ENCODE results near the gene LYSMD2.

LYSMD2 gene

DNA sequence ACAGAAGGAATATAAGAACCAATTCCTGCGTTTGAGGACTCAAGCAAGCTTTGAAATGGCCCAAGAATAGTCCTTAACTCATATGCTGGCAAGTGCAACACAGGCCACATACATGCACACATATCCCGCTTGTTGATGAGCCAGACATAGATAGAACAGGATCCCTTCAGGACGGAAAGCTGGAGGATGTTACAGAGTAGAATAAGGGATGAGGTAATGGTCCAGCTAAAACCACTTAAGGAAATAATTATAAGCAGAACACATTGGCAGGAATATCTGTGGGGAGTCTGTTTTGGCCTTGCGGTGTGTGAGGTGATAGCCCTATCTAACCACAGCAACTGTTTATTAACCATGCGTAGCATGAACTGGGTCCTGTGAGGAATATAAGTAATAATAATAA lies 31.2 kb downstream of the LYSMD2 start:
- Histone ChIP-seq H3K4me3 (ENCODE audit: low read depth in 1 of 2, low read length in 2 of 2) (no peak overlapping the region), H3K27me3 (ENCODE audit: insufficient read depth, low read length, poor library complexity) (no peaks in the 10 kb centered on the region), H2AFZ (ENCODE audit: low read depth, low read length) (no peak overlapping the region), H3K9ac (ENCODE audit: low read depth, low read length) (no peak overlapping the region), H3K36me3 (ENCODE audit: insufficient read depth, low read length) (no peaks in the 10 kb centered on the region), H3K79me2 (ENCODE audit: insufficient read depth, low read length) (no peaks in the 10 kb centered on the region), H3K27ac (ENCODE audit: low read length) (no peak overlapping the region), H3K4me1 (ENCODE audit: insufficient read depth, low read length) (no peaks in the 10 kb centered on the region), H3K9me3 (ENCODE audit: insufficient read depth, low read length, severe bottlenecking) (no peaks in the 10 kb centered on the region), H4K20me1 (ENCODE audit: insufficient read depth, low read length) (no peaks in the 10 kb centered on the region), H3K4me2 (ENCODE audit: insufficient read depth, low read length) (no peak overlapping the region)
- TF ChIP-seq, protein P1, sequence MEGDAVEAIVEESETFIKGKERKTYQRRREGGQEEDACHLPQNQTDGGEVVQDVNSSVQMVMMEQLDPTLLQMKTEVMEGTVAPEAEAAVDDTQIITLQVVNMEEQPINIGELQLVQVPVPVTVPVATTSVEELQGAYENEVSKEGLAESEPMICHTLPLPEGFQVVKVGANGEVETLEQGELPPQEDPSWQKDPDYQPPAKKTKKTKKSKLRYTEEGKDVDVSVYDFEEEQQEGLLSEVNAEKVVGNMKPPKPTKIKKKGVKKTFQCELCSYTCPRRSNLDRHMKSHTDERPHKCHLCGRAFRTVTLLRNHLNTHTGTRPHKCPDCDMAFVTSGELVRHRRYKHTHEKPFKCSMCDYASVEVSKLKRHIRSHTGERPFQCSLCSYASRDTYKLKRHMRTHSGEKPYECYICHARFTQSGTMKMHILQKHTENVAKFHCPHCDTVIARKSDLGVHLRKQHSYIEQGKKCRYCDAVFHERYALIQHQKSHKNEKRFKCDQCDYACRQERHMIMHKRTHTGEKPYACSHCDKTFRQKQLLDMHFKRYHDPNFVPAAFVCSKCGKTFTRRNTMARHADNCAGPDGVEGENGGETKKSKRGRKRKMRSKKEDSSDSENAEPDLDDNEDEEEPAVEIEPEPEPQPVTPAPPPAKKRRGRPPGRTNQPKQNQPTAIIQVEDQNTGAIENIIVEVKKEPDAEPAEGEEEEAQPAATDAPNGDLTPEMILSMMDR (IDR thresholded peaks at IDR 0.05; ENCODE audit: borderline replicate concordance, extremely low read depth, low read length, poor library complexity, severe bottlenecking), result no peak
- TF ChIP-seq EZH2 (IDR thresholded peaks at IDR 0.05; ENCODE audit: borderline replicate concordance, low read depth, low read length, severe bottlenecking), result no peak
- ATAC-seq (ENCODE audit: insufficient read depth, low read depth) (no peak), DNase-seq (no peak)

DNA sequence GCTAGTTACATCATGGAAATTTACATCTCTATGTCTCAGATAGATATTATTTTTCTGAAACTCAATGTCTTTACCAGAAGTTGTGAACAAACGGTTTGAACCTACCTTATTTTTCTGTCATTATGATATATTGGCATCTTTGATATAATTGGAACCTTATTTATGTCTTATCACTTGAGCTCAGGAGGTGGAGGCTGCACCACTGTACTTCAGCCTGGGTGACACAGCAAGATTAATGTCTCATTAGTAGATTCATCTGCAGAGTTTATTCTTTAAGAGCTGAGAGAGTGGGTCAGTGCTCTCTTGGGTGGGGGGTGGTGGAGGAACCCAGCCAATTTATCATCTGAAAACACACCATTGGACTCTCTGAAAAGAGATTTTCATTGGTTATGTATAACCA lies 34.7 kb downstream of the LYSMD2 start:
- H4K20me1 ChIP-seq (ENCODE audit: insufficient read depth, low read length), result no peaks in the 10 kb centered on the region
- DNase-seq (no peak), ATAC-seq (ENCODE audit: insufficient read depth, low read depth) (no peak)
- H3K4me2 ChIP-seq (ENCODE audit: insufficient read depth, low read length), result no peak overlapping the region
- H3K36me3 ChIP-seq (ENCODE audit: insufficient read depth, low read length), result no peaks in the 10 kb centered on the region
- no peak overlapping the region for H3K4me3 ChIP-seq (ENCODE audit: low read depth in 1 of 2, low read length in 2 of 2)
- H3K9ac ChIP-seq (ENCODE audit: low read depth, low read length), result no peak overlapping the region
- no peaks in the 10 kb centered on the region for H3K4me1 ChIP-seq (ENCODE audit: insufficient read depth, low read length)
- no peaks in the 10 kb centered on the region for H3K79me2 ChIP-seq (ENCODE audit: insufficient read depth, low read length)
- H3K9me3 ChIP-seq (ENCODE audit: insufficient read depth, low read length, severe bottlenecking), result no peaks in the 10 kb centered on the region
- H3K27me3 ChIP-seq (ENCODE audit: insufficient read depth, low read length, poor library complexity), result peaks cover 5% of the 10 kb centered on the region
- no peak overlapping the region for H3K27ac ChIP-seq (ENCODE audit: low read length)
- no peak overlapping the region for H2AFZ ChIP-seq (ENCODE audit: low read depth, low read length)
- TF ChIP-seq, protein P1 (IDR thresholded peaks at IDR 0.05; ENCODE audit: borderline replicate concordance, extremely low read depth, low read length, poor library complexity, severe bottlenecking), result no peak
- TF ChIP-seq EZH2 (IDR thresholded peaks at IDR 0.05; ENCODE audit: borderline replicate concordance, low read depth, low read length, severe bottlenecking), result no peak

DNA sequence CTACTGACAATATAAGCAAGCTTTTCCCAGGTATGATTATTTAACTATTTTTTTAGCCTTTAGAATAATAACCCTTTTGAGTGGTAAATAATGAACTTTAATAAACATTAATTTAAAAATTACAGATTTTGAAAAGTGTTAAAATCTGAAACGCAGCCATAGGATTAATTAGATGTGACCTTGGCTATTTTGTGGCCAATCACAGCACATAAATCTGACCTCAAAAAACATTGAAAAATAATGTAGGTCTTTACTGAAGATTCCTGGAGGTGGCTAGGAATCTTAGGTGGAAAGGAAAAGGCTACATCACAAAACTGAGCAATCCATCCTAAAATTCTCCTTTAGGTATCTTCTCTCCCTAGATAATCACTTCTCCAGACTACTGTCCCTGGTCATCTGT lies 38.1 kb downstream of the LYSMD2 start:
- H3K27me3 ChIP-seq (ENCODE audit: insufficient read depth, low read length, poor library complexity), result peaks cover 5% of the 10 kb centered on the region
- no peaks in the 10 kb centered on the region for H3K36me3 ChIP-seq (ENCODE audit: insufficient read depth, low read length)
- H3K79me2 ChIP-seq (ENCODE audit: insufficient read depth, low read length), result no peaks in the 10 kb centered on the region
- no peak overlapping the region for H3K9ac ChIP-seq (ENCODE audit: low read depth, low read length)
- TF ChIP-seq EZH2 (IDR thresholded peaks at IDR 0.05; ENCODE audit: borderline replicate concordance, low read depth, low read length, severe bottlenecking), result no peak
- TF ChIP-seq, protein P1 (IDR thresholded peaks at IDR 0.05; ENCODE audit: borderline replicate concordance, extremely low read depth, low read length, poor library complexity, severe bottlenecking), result no peak
- H3K4me3 ChIP-seq (ENCODE audit: low read depth in 1 of 2, low read length in 2 of 2), result no peak overlapping the region
- no peak overlapping the region for H2AFZ ChIP-seq (ENCODE audit: low read depth, low read length)
- no peaks in the 10 kb centered on the region for H4K20me1 ChIP-seq (ENCODE audit: insufficient read depth, low read length)
- H3K9me3 ChIP-seq (ENCODE audit: insufficient read depth, low read length, severe bottlenecking), result no peaks in the 10 kb centered on the region
- no peak overlapping the region for H3K27ac ChIP-seq (ENCODE audit: low read length)
- no peak for DNase-seq
- ATAC-seq (ENCODE audit: insufficient read depth, low read depth), result no peak
- no peaks in the 10 kb centered on the region for H3K4me1 ChIP-seq (ENCODE audit: insufficient read depth, low read length)
- H3K4me2 ChIP-seq (ENCODE audit: insufficient read depth, low read length), result no peak overlapping the region

DNA sequence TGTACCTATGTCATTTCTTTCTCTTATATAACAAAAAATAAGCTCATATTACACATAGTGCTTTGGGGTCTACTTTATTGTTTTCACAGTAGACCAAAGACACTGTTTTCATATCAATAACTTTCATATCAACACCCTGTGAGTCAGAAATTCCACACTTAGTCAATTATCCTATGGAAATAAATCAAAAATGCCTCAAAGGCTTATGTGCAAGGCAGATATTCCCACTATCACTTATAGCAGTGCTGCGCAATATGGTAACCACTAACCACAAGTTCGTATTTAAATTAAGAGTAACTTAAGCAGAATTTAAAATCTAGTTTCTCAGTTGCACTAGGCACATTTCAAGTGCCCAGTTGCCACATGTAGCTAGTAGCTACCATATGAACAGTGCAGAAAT lies 40.3 kb downstream of the LYSMD2 start:
- peaks cover 7% of the 10 kb centered on the region for H3K27me3 ChIP-seq (ENCODE audit: insufficient read depth, low read length, poor library complexity)
- H3K9me3 ChIP-seq (ENCODE audit: insufficient read depth, low read length, severe bottlenecking), result no peaks in the 10 kb centered on the region
- H3K9ac ChIP-seq (ENCODE audit: low read depth, low read length), result no peak overlapping the region
- no peak overlapping the region for H3K27ac ChIP-seq (ENCODE audit: low read length)
- no peak for ATAC-seq (ENCODE audit: insufficient read depth, low read depth)
- H3K79me2 ChIP-seq (ENCODE audit: insufficient read depth, low read length), result no peaks in the 10 kb centered on the region
- no peaks in the 10 kb centered on the region for H4K20me1 ChIP-seq (ENCODE audit: insufficient read depth, low read length)
- no peak overlapping the region for H3K4me2 ChIP-seq (ENCODE audit: insufficient read depth, low read length)
- no peak for DNase-seq
- H3K4me1 ChIP-seq (ENCODE audit: insufficient read depth, low read length), result peaks cover 3% of the 10 kb centered on the region; the same call in 1 of the 2 replicates
- H2AFZ ChIP-seq (ENCODE audit: low read depth, low read length), result no peak overlapping the region
- no peak for TF ChIP-seq EZH2 (IDR thresholded peaks at IDR 0.05; ENCODE audit: borderline replicate concordance, low read depth, low read length, severe bottlenecking)
- TF ChIP-seq, protein P1 (IDR thresholded peaks at IDR 0.05; ENCODE audit: borderline replicate concordance, extremely low read depth, low read length, poor library complexity, severe bottlenecking), result no peak
- H3K4me3 ChIP-seq (ENCODE audit: low read depth in 1 of 2, low read length in 2 of 2), result no peak overlapping the region
- H3K36me3 ChIP-seq (ENCODE audit: insufficient read depth, low read length), result no peaks in the 10 kb centered on the region
